DND-41 (cell line): ENCODE data around the gene ZBTB34.

Experiments
- ATAC-seq: fragments of 200-7000 bp; cut with Tn5 transposase; 3 replicates; pipeline ENCODE4 v1.9.1; 2021; ENCODE audit warnings: low read depth; ENCODE audit not compliant: insufficient read depth
- DNase-seq: peaks from one replicate; pipeline ENCODE4 v3.0.0-alpha.2; 2020
- H2AFZ ChIP-seq: 2 replicates; pipeline ENCODE4 v1.6.0; 2012; ENCODE audit warnings: low read depth, low read length
- H3K27ac ChIP-seq: 2 replicates; pipeline ENCODE4 v1.5.1; 2012; ENCODE audit warnings: low read length, inconsistent platforms
- H3K27me3 ChIP-seq: fragments of 200-600 bp; sonication (generic); 2 replicates; pipeline ENCODE4 v1.6.0; 2012; ENCODE audit warnings: low read length, mild to moderate bottlenecking, inconsistent platforms; ENCODE audit not compliant: insufficient read depth, poor library complexity
- H3K36me3 ChIP-seq: 2 replicates; pipeline ENCODE4 v1.5.1; 2012; ENCODE audit warnings: low read length, inconsistent platforms; ENCODE audit not compliant: insufficient read depth
- H3K4me1 ChIP-seq: 2 replicates; pipeline ENCODE4 v1.5.1; 2012; ENCODE audit warnings: mild to moderate bottlenecking, low read length; ENCODE audit not compliant: insufficient read depth
- H3K4me2 ChIP-seq: 2 replicates; pipeline ENCODE4 v1.6.0; 2012; ENCODE audit warnings: mild to moderate bottlenecking, moderate library complexity, low read length, inconsistent platforms; ENCODE audit not compliant: insufficient read depth
- H3K4me3 ChIP-seq, 2 experiments: fragments of 200-600 bp in 1 of 2; shearing (Covaris generic) in 1 of 2; 2 replicates each; pipeline ENCODE4 v1.5.1; 2012 to 2016; ENCODE audit warnings: inconsistent platforms in 2 of 2, low read length in 2 of 2, mild to moderate bottlenecking in 2 of 2, low read depth in 1 of 2, moderate library complexity in 1 of 2
- H3K79me2 ChIP-seq: 2 replicates; pipeline ENCODE4 v1.6.0; 2012; ENCODE audit warnings: low read length, inconsistent platforms; ENCODE audit not compliant: insufficient read depth
- H3K9ac ChIP-seq: 2 replicates; pipeline ENCODE4 v1.6.0; 2012; ENCODE audit warnings: low read depth, mild to moderate bottlenecking, inconsistent platforms, low read length, moderate library complexity
- H3K9me3 ChIP-seq: 2 replicates; pipeline ENCODE4 v1.5.1; 2012; ENCODE audit warnings: low read length, moderate library complexity, mild to moderate bottlenecking, inconsistent platforms; ENCODE audit not compliant: insufficient read depth, severe bottlenecking
- H4K20me1 ChIP-seq: 2 replicates; pipeline ENCODE4 v1.6.0; 2012; ENCODE audit warnings: low read length; ENCODE audit not compliant: insufficient read depth
- CTCF ChIP-seq: IDR thresholded peaks from 2 replicates; pipeline ENCODE4 v1.5.1; 2012; ENCODE audit warnings: borderline replicate concordance, low read length, moderate library complexity, mild to moderate bottlenecking; ENCODE audit not compliant: poor library complexity, severe bottlenecking; ENCODE audit errors: extremely low read depth
- EZH2 ChIP-seq: IDR thresholded peaks from 3 replicates; pipeline ENCODE4 v1.6.1; 2012; ENCODE audit warnings: borderline replicate concordance, low read depth, mild to moderate bottlenecking, moderate library complexity, low read length, inconsistent platforms; ENCODE audit not compliant: severe bottlenecking

The ZBTB34 gene

GRCh38 chr9:126877418-126877817 is 17.0 kb downstream of the ZBTB34 start:
- no peaks in the 10 kb centered on the region for H3K27me3 ChIP-seq
- H3K9me3 ChIP-seq, result no peaks in the 10 kb centered on the region
- TF ChIP-seq EZH2, result no peak
- no peak for TF ChIP-seq CTCF
- no peak overlapping the region for H3K4me3 ChIP-seq
- peaks cover 14% of the 10 kb centered on the region for H4K20me1 ChIP-seq
- H3K27ac ChIP-seq, result no peak overlapping the region
- no peak for ATAC-seq
- H3K9ac ChIP-seq, result no peak overlapping the region
- H3K36me3 ChIP-seq, result peaks cover 22% of the 10 kb centered on the region
- DNase-seq, result no peak
- H3K4me2 ChIP-seq, result no peak overlapping the region
- H2AFZ ChIP-seq, result no peak overlapping the region
- H3K4me1 ChIP-seq, result no peaks in the 10 kb centered on the region
- no peaks in the 10 kb centered on the region; the same call in none of the 2 replicates for H3K79me2 ChIP-seq

DNA sequence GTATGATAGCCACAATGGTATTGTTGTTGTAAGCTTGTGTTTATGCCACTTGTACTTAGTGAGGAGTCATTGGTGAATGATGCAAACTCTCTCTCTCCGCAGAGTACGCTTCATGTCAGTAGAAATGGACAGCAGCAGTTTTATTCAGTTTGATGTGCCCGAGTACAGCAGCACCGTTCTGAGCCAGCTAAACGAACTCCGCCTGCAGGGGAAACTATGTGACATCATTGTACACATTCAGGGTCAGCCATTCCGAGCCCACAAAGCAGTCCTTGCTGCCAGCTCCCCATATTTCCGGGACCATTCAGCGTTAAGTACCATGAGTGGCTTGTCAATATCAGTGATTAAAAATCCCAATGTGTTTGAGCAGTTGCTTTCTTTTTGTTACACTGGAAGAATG is 18.8 kb downstream of the ZBTB34 start:
- Histone ChIP-seq H3K79me2 (no peaks in the 10 kb centered on the region; the same call in 1 of the 2 replicates), H3K36me3 (peaks cover 31% of the 10 kb centered on the region), H3K4me1 (no peaks in the 10 kb centered on the region), H3K27me3 (no peaks in the 10 kb centered on the region), H2AFZ (no peak overlapping the region), H3K4me3 (no peak overlapping the region), H3K9me3 (no peaks in the 10 kb centered on the region), H3K4me2 (no peak overlapping the region), H4K20me1 (peaks cover 20% of the 10 kb centered on the region), H3K27ac (no peak overlapping the region), H3K9ac (no peak overlapping the region)
- ATAC-seq, result no peak
- TF ChIP-seq EZH2 (no peak), CTCF (no peak)
- no peak for DNase-seq

DNA sequence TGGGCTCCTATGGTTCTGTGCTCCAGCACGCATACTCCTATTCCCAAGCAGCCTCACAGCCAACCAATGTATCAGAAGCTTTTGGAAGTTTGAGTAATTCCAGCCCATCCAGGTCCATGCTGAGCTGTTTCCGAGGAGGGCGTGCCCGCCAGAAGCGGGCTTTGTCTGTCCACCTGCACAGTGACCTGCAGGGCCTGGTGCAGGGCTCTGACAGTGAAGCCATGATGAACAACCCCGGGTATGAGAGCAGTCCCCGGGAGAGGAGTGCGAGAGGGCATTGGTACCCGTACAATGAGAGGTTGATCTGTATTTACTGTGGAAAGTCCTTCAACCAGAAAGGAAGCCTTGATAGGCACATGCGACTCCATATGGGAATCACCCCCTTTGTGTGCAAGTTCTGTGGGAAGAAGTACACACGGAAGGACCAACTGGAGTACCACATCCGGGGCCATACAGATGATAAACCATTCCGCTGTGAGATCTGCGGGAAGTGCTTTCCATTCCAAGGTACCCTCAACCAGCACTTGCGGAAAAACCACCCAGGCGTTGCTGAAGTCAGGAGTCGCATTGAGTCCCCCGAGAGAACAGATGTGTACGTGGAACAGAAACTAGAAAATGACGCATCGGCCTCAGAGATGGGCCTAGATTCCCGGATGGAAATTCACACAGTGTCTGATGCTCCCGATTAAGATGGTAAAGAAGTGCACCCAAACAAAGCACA is 19.9 kb downstream of the ZBTB34 start:
- TF ChIP-seq CTCF (no peak), EZH2 (no peak)
- H3K27ac ChIP-seq, result no peak overlapping the region
- H3K9ac ChIP-seq, result no peak overlapping the region
- H3K79me2 ChIP-seq, result no peaks in the 10 kb centered on the region
- H3K36me3 ChIP-seq, result peaks cover 31% of the 10 kb centered on the region
- no peaks in the 10 kb centered on the region for H3K27me3 ChIP-seq
- H3K9me3 ChIP-seq, result no peaks in the 10 kb centered on the region
- H2AFZ ChIP-seq, result no peak overlapping the region
- H3K4me1 ChIP-seq, result no peaks in the 10 kb centered on the region
- no peak overlapping the region for H3K4me3 ChIP-seq
- H4K20me1 ChIP-seq, result peaks cover 20% of the 10 kb centered on the region
- H3K4me2 ChIP-seq, result no peak overlapping the region
- no peak for ATAC-seq
- no peak for DNase-seq
